Adrenal gland (tissue), 12 donors: ENCODE measurements around the gene SETD3. TPM values are rescaled to one million over a fixed set of nuclear protein-coding genes. Genes with fewer than 3 reads are reported as not detected.

Source experiments
- DNase-seq, 7 donors: peaks; one replicate each; pipeline ENCODE4 v3.0.0-alpha.2; 2019 to 2020
- H3K27ac ChIP-seq, 5 donors: fragments of 200-600 bp; sonication (generic) in 4 of 5; 1 replicate in 3 of 5; 2 replicates in 2 of 5; pipeline versions ENCODE4 v1.5.1 to v1.8.0; 2016 to 2020; ENCODE audit warnings: mild to moderate bottlenecking in 1 of 5
- H3K27me3 ChIP-seq: fragments of 200-600 bp; 2 replicates; pipeline ENCODE4 v1.8.0; 2021
- H3K36me3 ChIP-seq, 2 donors: fragments of 200-600 bp; replicated peaks in 1 of 2; 1 replicate in 1 of 2; 2 replicates in 1 of 2; pipeline versions ENCODE4 v1.5.1 to v1.8.0; 2018 to 2022
- H3K4me1 ChIP-seq, 2 donors: fragments of 200-600 bp; replicated peaks in 1 of 2; 1 replicate in 1 of 2; 2 replicates in 1 of 2; pipeline versions ENCODE4 v1.5.1 to v1.8.0; 2018 to 2021
- H3K4me3 ChIP-seq, 4 donors: fragments of 200-600 bp; sonication (generic) in 3 of 4; one replicate each; pipeline ENCODE4 v1.5.1; 2016 to 2018
- H3K9me3 ChIP-seq, 3 donors: fragments of 200-600 bp; sonication (generic) in 1 of 3; replicated peaks in 1 of 3; 1 replicate in 2 of 3; 2 replicates in 1 of 3; pipeline versions ENCODE4 v1.5.1 to v1.8.0; 2016 to 2021
- POLR2A ChIP-seq, 2 donors: fragments of 450-650 bp; IDR thresholded peaks; one replicate each; pipeline ENCODE4 v1.6.1; 2017; ENCODE audit warnings: antibody characterized with exemption in 2 of 2, mild to moderate bottlenecking in 2 of 2, moderate library complexity in 1 of 2
- WGBS, 4 donors: extraction: QIAGEN DNeasy Blood & Tissue Kit in 2 of 4; methylation state at CpG; one replicate each; pipeline versions ENCODE4 v1.1.5 to v1.1.7; 2013 to 2017; 5-methylcytosine and 5-hydroxymethylcytosine counted together
- intact Hi-C, 2 donors: fragments of 100-400 bp; cut with DNase I; formaldehyde crosslinking; loops; one replicate each; pipeline versions ENCODE4 v1.14.1 to v1.15.0; 2022 to 2023
- polyA plus RNA-seq, 3 donors: library from polyadenylated mRNA; stranded (reverse); fragments of 200-250 nt in 2 of 3; fragments of 350-450 nt in 1 of 3; fragmentation: Illumina TruSeq in 1 of 3; extraction: RNeasy Lipid Tissue Mini Kit (QIAGEN cat#74804) in 1 of 3; gene quantifications; one replicate each; pipeline ENCODE4 v1.2.3, GENCODE V29; 2013 to 2014
- total RNA-seq, 9 donors: library from RNA; depleted of rRNA in 4 of 9; stranded (reverse); fragments of >200 nt in 4 of 9; fragments of 120-200 nt in 1 of 9; fragmentation: NEBNext Ultra II Directional in 1 of 9; extraction: Animal tissue kit (Norgen Biotek cat#: 25700) in 1 of 9; gene quantifications; one replicate each; pipeline versions ENCODE4 v1.1.0 to v1.2.4, GENCODE V29; 2013 to 2023
- TF ChIP-seq, protein P1 (sequence below), 6 experiments: fragments of 450-650 bp in 4 of 6; fragments of 200-600 bp in 2 of 6; sonication (generic) in 1 of 6; IDR thresholded peaks; 1 replicate in 5 of 6; 2 replicates in 1 of 6; pipeline versions ENCODE4 v1.5.1 to v1.8.0; 2016 to 2021; ENCODE audit warnings: antibody characterized with exemption in 6 of 6, mild to moderate bottlenecking in 2 of 6, moderate library complexity in 1 of 6
- donor health status: healthy with polysubstance abuse.
- donor health status: Bipolar disorder and iron deficiency.
- donor health status: DM: yes; HTN: yes; CAD: no.
- donor health status: DM: no; HTN: no; CAD: no.
- donor health status: DM: no; HTN: no; CAD: no.
- donor health status: DM: yes; HTN: yes; CAD: no.

SETD3 gene
- total and polyA plus RNA-seq, 12 donors: 23.1 to 58.6 (median 44.3) TPM

DNA sequence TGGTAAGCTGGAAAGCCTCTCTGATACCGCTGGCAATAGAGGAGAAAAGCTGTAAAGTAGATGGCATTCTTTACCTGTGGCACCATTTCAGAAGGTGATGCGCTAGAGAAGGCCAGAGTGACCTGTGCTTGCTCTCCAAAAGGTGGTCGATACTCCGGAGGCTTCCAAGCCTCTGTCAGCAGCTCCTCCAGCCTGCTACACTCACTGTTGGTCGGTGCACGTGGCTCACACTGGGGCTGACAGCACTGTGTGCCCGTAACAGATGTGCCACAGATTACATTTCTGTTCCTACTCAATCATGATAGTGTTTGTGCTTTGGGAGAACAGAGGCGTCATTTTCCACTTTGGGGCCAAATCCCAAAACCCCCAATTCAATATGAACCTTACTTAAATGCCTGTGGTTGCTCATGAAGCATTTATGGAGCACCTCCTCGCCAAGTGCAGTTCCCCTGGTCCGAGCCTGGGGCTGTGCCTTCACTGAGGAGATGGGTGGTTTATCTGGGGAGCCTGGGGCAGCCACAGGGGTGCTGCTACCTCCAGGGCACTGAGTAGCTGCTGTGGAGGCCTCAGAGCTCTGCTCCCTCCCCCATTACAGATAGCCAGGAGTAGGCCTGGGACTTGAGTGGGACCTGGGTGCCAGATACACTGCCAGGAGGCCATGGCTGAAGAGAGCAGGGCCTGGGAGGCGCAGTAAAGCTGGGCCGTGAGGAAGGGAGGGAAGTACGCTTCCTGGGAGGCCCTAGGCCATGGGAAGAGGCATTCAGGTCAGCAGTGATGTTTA, 27.4 kb upstream of the SETD3 start:
- H3K27me3 ChIP-seq: no peaks in the 10 kb centered on the region
- no peaks in the 10 kb centered on the region for H3K9me3 ChIP-seq
- intact Hi-C loops: no loop called here
- DNase-seq: peak in 1 of 7 donors; percentile 48
- no peaks in the 10 kb centered on the region for H3K4me1 ChIP-seq
- WGBS, 4 donors: 88 to 94% (median 93%) methylated on average over 13 of the region's 13 CpGs
- peaks cover 0 to 85% of the 10 kb centered on the region in 2 donors for H3K36me3 ChIP-seq
- H3K4me3 ChIP-seq: no peak overlapping the region
- H3K27ac ChIP-seq: no peak overlapping the region
- TF ChIP-seq POLR2A (IDR thresholded peaks at IDR 0.05): no peak
- TF ChIP-seq, protein P1, sequence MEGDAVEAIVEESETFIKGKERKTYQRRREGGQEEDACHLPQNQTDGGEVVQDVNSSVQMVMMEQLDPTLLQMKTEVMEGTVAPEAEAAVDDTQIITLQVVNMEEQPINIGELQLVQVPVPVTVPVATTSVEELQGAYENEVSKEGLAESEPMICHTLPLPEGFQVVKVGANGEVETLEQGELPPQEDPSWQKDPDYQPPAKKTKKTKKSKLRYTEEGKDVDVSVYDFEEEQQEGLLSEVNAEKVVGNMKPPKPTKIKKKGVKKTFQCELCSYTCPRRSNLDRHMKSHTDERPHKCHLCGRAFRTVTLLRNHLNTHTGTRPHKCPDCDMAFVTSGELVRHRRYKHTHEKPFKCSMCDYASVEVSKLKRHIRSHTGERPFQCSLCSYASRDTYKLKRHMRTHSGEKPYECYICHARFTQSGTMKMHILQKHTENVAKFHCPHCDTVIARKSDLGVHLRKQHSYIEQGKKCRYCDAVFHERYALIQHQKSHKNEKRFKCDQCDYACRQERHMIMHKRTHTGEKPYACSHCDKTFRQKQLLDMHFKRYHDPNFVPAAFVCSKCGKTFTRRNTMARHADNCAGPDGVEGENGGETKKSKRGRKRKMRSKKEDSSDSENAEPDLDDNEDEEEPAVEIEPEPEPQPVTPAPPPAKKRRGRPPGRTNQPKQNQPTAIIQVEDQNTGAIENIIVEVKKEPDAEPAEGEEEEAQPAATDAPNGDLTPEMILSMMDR (IDR thresholded peaks at IDR 0.05): no peak

DNA sequence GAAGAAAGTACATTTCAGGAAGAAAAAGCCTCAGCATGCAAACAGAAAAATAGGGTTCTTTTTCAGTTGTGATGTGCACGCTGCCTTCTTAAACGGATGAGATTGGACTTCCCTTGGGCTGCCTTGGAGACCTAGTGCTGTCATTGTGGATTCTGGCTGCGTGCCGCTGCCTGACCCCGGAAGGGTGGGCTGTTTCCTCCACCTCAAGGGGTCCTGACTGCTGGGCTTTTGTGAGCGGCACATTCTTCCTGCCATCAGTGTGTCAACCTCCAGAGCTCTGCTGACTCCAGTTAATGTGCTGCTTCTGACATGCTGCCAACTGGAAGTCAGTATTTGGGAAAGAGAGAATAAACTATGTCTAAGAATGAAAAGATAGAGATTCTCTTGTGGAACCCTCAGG, 25.6 kb upstream of the SETD3 start:
- Histone ChIP-seq H3K27ac (no peak overlapping the region), H3K27me3 (no peaks in the 10 kb centered on the region), H3K36me3 (peaks cover 0 to 94% of the 10 kb centered on the region in 2 donors), H3K4me1 (no peaks in the 10 kb centered on the region), H3K9me3 (no peaks in the 10 kb centered on the region), H3K4me3 (no peak overlapping the region)
- intact Hi-C loops: no loop called here
- TF ChIP-seq POLR2A (IDR thresholded peaks at IDR 0.05): no peak
- TF ChIP-seq, protein P1 (IDR thresholded peaks at IDR 0.05): no peak
- 80 to 84% (median 83%) methylated on average over 6 of the region's 6 CpGs for WGBS, 4 donors
- DNase-seq: no peak

DNA sequence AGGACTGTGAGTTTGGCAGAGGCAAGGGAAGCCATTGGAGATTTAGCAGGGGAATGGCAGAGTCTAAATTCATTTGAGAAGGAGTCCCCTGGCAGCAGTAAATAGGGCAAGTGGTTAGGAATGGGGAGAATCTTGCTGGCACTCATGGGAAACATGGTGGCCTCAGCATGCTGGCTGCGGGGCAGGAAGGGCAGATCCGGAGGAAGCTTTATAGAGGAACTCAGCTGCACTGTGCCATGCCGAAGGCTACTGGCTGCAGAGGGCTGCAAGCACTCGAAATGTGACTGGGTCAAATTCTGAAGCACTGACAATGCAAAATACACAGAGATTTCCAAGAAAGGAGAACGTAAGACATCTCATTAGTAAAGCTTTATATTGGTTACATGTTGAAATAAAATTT, 24.4 kb upstream of the SETD3 start:
- no peaks in the 10 kb centered on the region for H3K9me3 ChIP-seq
- no peak overlapping the region for H3K27ac ChIP-seq
- no peaks in the 10 kb centered on the region for H3K27me3 ChIP-seq
- peaks cover 0 to 93% of the 10 kb centered on the region in 2 donors for H3K36me3 ChIP-seq
- TF ChIP-seq, protein P1 (IDR thresholded peaks at IDR 0.05): no peak
- TF ChIP-seq POLR2A (IDR thresholded peaks at IDR 0.05): no peak
- H3K4me3 ChIP-seq: no peak overlapping the region
- 86 to 92% (median 89%) methylated on average over 5 of the region's 5 CpGs for WGBS, 4 donors
- intact Hi-C loops: no loop called here
- no peaks in the 10 kb centered on the region for H3K4me1 ChIP-seq
- no peak for DNase-seq

DNA sequence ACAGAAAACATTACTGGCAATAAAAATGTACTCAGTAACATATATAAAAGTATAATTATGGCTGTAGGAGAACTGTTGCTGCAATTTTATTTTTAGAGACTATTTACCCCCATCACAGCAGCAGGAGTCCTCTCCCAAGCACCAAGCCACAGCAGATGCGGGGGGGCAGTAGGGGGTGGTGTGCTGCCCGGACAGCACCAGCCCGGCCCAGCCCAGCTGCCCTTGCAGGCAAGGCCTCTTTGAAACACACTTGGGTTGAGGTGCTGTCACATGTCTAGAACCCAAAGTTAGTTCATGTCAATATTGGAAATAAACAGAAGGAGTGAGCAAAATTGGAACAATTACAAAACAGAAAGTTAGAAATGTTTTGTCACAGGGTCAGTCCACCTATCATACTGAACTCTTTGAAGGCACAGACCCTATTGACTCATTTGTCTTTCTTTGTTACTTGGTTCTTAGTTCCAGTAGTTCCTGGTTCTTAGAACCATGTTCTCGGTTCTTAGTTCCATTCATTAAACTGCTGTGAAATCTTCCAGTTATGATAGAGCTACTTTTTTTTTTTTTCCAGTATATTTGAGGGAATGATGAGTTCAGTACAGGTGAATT, 23.3 kb upstream of the SETD3 start:
- no peak for TF ChIP-seq POLR2A (IDR thresholded peaks at IDR 0.05)
- TF ChIP-seq, protein P1 (IDR thresholded peaks at IDR 0.05): no peak
- Histone ChIP-seq H3K27ac (no peak overlapping the region), H3K27me3 (no peaks in the 10 kb centered on the region), H3K4me3 (no peak overlapping the region), H3K9me3 (no peaks in the 10 kb centered on the region), H3K4me1 (no peaks in the 10 kb centered on the region), H3K36me3 (peaks cover 0 to 82% of the 10 kb centered on the region in 2 donors)
- intact Hi-C loops: no loop called here
- DNase-seq: no peak
- WGBS, 4 donors: 81 to 91% (median 85%) methylated on average over 4 of the region's 4 CpGs
